GM19452 (cell line): ENCODE measurements around the gene MAPK6.
A peak's percentile ranks its signal among the peaks of the same experiment; 100 is the strongest.
"Not testable (repeated sequence)": the region's sequence is repeated elsewhere in the genome, so short reads cannot be mapped to it uniquely, and the experiment has no call there.

Source experiments
- ATAC-seq: cut with Tn5 transposase; IDR thresholded peaks from one replicate; pipeline ENCODE4 v1.9.1; 2021; ENCODE audit not compliant: unreplicated experiment

MAPK6 gene

GRCh38 chr15:52018693-52019393, at the start of gene MAPK6:
Gene MAPK6 (plus strand): TSS chr15:52019219. CDS start chr15:52046461, 27,242 bp downstream.
- peak; percentile 74 for ATAC-seq

- ATAC-seq = no peak
Observed at GRCh38 chr15:51969728-51970127, 49.3 kb upstream of the MAPK6 start.

GRCh38 chr15:51970132-51970817, 48.7 kb upstream of the MAPK6 start:
- ATAC-seq = no peak

- ATAC-seq = peak; percentile 13
Observed at GRCh38 chr15:51971032-51971374, 48.0 kb upstream of the MAPK6 start.

GRCh38 chr15:51971375-51972133, 47.5 kb upstream of the MAPK6 start, which contains the start of gene LEO1:
Gene LEO1 (minus strand): TSS chr15:51971778. CDS start chr15:51971745, 33 bp downstream.
- ATAC-seq = peak; percentile 89

- ATAC-seq = no peak
Observed at GRCh38 chr15:51973220-51973619, 45.8 kb upstream of the MAPK6 start.

- no peak for ATAC-seq
Observed at GRCh38 chr15:51973775-51974174, 45.2 kb upstream of the MAPK6 start.

GRCh38 chr15:51982013-51982769, 36.8 kb upstream of the MAPK6 start:
- peak; percentile 90 for ATAC-seq

- ATAC-seq = no peak
Observed at GRCh38 chr15:51982770-51983103, 36.3 kb upstream of the MAPK6 start.

GRCh38 chr15:51991141-51991540, 27.9 kb upstream of the MAPK6 start:
- ATAC-seq = no peak

GRCh38 chr15:51992953-51993352, 26.1 kb upstream of the MAPK6 start:
- ATAC-seq = no peak

- no peak for ATAC-seq
Observed at GRCh38 chr15:52002351-52002750, 16.7 kb upstream of the MAPK6 start.

- ATAC-seq = not testable (repeated sequence)
Observed at GRCh38 chr15:52003089-52003488, 15.9 kb upstream of the MAPK6 start.

- no peak for ATAC-seq
Observed at GRCh38 chr15:52003710-52004109, 15.3 kb upstream of the MAPK6 start.

GRCh38 chr15:52004806-52005205, 14.2 kb upstream of the MAPK6 start:
- ATAC-seq = no peak

- peak; percentile 76 for ATAC-seq
Observed at GRCh38 chr15:52005748-52006701, 13.0 kb upstream of the MAPK6 start.

- ATAC-seq = peak; percentile 41
Observed at GRCh38 chr15:52006702-52007340, 12.2 kb upstream of the MAPK6 start.

- no peak for ATAC-seq
Observed at GRCh38 chr15:52008359-52008697, 10.7 kb upstream of the MAPK6 start.

GRCh38 chr15:52008698-52009434, 10.2 kb upstream of the MAPK6 start:
- ATAC-seq = no peak
